ENCODE measurements around the gene DMTF1.

DMTF1 gene

GRCh38 chr7:87146740-87147386, 5.4 kb upstream of the DMTF1 start:
- no peak for DNase-seq (ENCODE audit: low spot score)

GRCh38 chr7:87147500-87147899, 4.8 kb upstream of the DMTF1 start:
- no peak for DNase-seq (ENCODE audit: low spot score)

- DNase-seq (ENCODE audit: low spot score) = peak; percentile 21
Observed at GRCh38 chr7:87148332-87148955, 3.8 kb upstream of the DMTF1 start.

- no peak for DNase-seq (ENCODE audit: low spot score)
Observed at GRCh38 chr7:87151002-87151728, 1.1 kb upstream of the DMTF1 start.

GRCh38 chr7:87151729-87152111, 533 bp upstream of the DMTF1 start:
- DNase-seq (ENCODE audit: low spot score) = no peak

GRCh38 chr7:87152897-87153641, 816 bp downstream of the DMTF1 start:
- peak; percentile 34 for DNase-seq (ENCODE audit: low spot score)

- no peak for DNase-seq (ENCODE audit: low spot score)
Observed at GRCh38 chr7:87154166-87154565, 1.9 kb downstream of the DMTF1 start.

- no peak for DNase-seq (ENCODE audit: low spot score)
Observed at GRCh38 chr7:87154569-87154968, 2.3 kb downstream of the DMTF1 start.

- no peak for DNase-seq (ENCODE audit: low spot score)
Observed at GRCh38 chr7:87155788-87156187, 3.5 kb downstream of the DMTF1 start.

GRCh38 chr7:87156709-87157108, 4.5 kb downstream of the DMTF1 start:
- no peak for DNase-seq (ENCODE audit: low spot score)

- DNase-seq (ENCODE audit: low spot score) = no peak
Observed at GRCh38 chr7:87159538-87159937, 7.3 kb downstream of the DMTF1 start.

GRCh38 chr7:87164433-87164832, 12.2 kb downstream of the DMTF1 start:
- no peak for DNase-seq (ENCODE audit: low spot score)

- DNase-seq (ENCODE audit: low spot score) = no peak
Observed at GRCh38 chr7:87170828-87171227, 18.6 kb downstream of the DMTF1 start.

- no peak for DNase-seq (ENCODE audit: low spot score)
Observed at GRCh38 chr7:87171282-87171934, 19.2 kb downstream of the DMTF1 start.

- DNase-seq (ENCODE audit: low spot score) = no peak
Observed at GRCh38 chr7:87173471-87173870, 21.2 kb downstream of the DMTF1 start.

GRCh38 chr7:87178320-87178719, 26.1 kb downstream of the DMTF1 start:
- DNase-seq (ENCODE audit: low spot score) = no peak

- DNase-seq (ENCODE audit: low spot score) = no peak
Observed at GRCh38 chr7:87179180-87179579, 26.9 kb downstream of the DMTF1 start.

GRCh38 chr7:87187120-87187519, 34.9 kb downstream of the DMTF1 start:
- DNase-seq (ENCODE audit: low spot score) = no peak

GRCh38 chr7:87188930-87189329, 36.7 kb downstream of the DMTF1 start:
- DNase-seq (ENCODE audit: low spot score) = no peak

- DNase-seq (ENCODE audit: low spot score) = no peak
Observed at GRCh38 chr7:87190783-87191182, 38.5 kb downstream of the DMTF1 start.

GRCh38 chr7:87192784-87193487, 40.7 kb downstream of the DMTF1 start:
- DNase-seq (ENCODE audit: low spot score) = no peak

- DNase-seq (ENCODE audit: low spot score) = no peak
Observed at GRCh38 chr7:87193912-87194311, 41.7 kb downstream of the DMTF1 start.
